Measurements from ENCODE around the gene TRPM2.
A peak's percentile ranks its signal among the peaks of the same experiment; 100 is the strongest.

The TRPM2 gene

GRCh38 chr21:44444286-44444931 is 91.0 kb downstream of the TRPM2 start:
- H3K27ac ChIP-seq, result no peak overlapping the region
- peak; percentile 64 for TF ChIP-seq CTCF (conservative IDR thresholded peaks at IDR 0.05)
- TF ChIP-seq ZFX (IDR thresholded peaks at IDR 0.05), result no peak

GRCh38 chr21:44445145-44445812 is 91.9 kb downstream of the TRPM2 start:
- no peak for TF ChIP-seq ZFX (IDR thresholded peaks at IDR 0.05)
- no peak for TF ChIP-seq CTCF (conservative IDR thresholded peaks at IDR 0.05)
- H3K27ac ChIP-seq, result no peak overlapping the region

- H3K27ac ChIP-seq, result no peak overlapping the region
- TF ChIP-seq ZFX (IDR thresholded peaks at IDR 0.05) (no peak), CTCF (conservative IDR thresholded peaks at IDR 0.05) (no peak)
Measured at GRCh38 chr21:44448651-44449131, 95.3 kb downstream of the TRPM2 start.

GRCh38 chr21:44449473-44450363 is 96.3 kb downstream of the TRPM2 start:
- H3K27ac ChIP-seq, result no peak overlapping the region
- TF ChIP-seq CTCF (conservative IDR thresholded peaks at IDR 0.05) (no peak), ZFX (IDR thresholded peaks at IDR 0.05) (no peak)

GRCh38 chr21:44450402-44450801 is 97.0 kb downstream of the TRPM2 start:
- no peak overlapping the region for H3K27ac ChIP-seq
- TF ChIP-seq CTCF (conservative IDR thresholded peaks at IDR 0.05) (no peak), ZFX (IDR thresholded peaks at IDR 0.05) (no peak)

GRCh38 chr21:44450999-44451398 is 97.6 kb downstream of the TRPM2 start:
- TF ChIP-seq CTCF (conservative IDR thresholded peaks at IDR 0.05), result no peak
- TF ChIP-seq ZFX (IDR thresholded peaks at IDR 0.05), result no peak
- H3K27ac ChIP-seq, result no peak overlapping the region

Measured in C4-2B (cell line).